Liver (tissue), 3 donors: Measurements from ENCODE around the gene PDGFC.

Experiments used
- SP1 ChIP-seq: IDR thresholded peaks from 2 replicates; pipeline ENCODE4 v1.6.1; 2018; ENCODE audit warnings: antibody characterized with exemption, mild to moderate bottlenecking
- TAF1 ChIP-seq: conservative IDR thresholded peaks from 2 replicates; pipeline ENCODE4 v1.6.1; 2016; ENCODE audit warnings: antibody characterized with exemption, mild to moderate bottlenecking
- YY1 ChIP-seq: IDR thresholded peaks from 2 replicates; pipeline ENCODE4 v1.6.1; 2016; ENCODE audit warnings: antibody characterized with exemption, mild to moderate bottlenecking
- TF ChIP-seq, protein P1 (sequence below): fragments of 150-350 bp; IDR thresholded peaks from 2 replicates; pipeline ENCODE4 v1.5.1; 2017; ENCODE audit warnings: improper control_type of control experiment, low read depth, low read length; ENCODE audit not compliant: missing input control
- TF ChIP-seq, protein P2 (sequence below): IDR thresholded peaks from 2 replicates; pipeline ENCODE4 v1.6.1; 2016; ENCODE audit warnings: antibody characterized with exemption, mild to moderate bottlenecking
- TF ChIP-seq, protein P3 (sequence below): IDR thresholded peaks from 2 replicates; pipeline ENCODE4 v1.6.1; 2016; ENCODE audit warnings: antibody characterized with exemption
- donor health status: healthy.
- donor health status: healthy.

DNA sequence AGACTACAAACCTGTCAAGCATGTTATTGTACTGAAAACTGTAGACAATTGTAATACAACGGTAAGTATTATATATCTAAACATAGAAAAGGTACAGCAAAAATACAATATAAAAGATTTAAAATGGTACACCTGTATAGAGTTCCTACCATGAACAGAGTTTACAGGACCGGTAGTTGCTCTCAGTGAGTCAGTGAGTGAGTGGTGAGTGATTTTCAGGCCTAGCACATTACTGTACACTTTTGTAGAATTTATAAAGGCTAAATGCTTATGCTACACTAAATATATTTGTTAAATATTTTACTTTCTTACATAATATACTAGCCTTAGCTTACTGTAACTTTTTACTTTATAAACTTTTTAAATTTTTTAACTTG, 37.4 kb downstream of the PDGFC start:
- TF ChIP-seq, protein P1, sequence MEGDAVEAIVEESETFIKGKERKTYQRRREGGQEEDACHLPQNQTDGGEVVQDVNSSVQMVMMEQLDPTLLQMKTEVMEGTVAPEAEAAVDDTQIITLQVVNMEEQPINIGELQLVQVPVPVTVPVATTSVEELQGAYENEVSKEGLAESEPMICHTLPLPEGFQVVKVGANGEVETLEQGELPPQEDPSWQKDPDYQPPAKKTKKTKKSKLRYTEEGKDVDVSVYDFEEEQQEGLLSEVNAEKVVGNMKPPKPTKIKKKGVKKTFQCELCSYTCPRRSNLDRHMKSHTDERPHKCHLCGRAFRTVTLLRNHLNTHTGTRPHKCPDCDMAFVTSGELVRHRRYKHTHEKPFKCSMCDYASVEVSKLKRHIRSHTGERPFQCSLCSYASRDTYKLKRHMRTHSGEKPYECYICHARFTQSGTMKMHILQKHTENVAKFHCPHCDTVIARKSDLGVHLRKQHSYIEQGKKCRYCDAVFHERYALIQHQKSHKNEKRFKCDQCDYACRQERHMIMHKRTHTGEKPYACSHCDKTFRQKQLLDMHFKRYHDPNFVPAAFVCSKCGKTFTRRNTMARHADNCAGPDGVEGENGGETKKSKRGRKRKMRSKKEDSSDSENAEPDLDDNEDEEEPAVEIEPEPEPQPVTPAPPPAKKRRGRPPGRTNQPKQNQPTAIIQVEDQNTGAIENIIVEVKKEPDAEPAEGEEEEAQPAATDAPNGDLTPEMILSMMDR: no peak
- TF ChIP-seq YY1 (no peak), TAF1 (no peak), SP1 (no peak)
- TF ChIP-seq, protein P2, sequence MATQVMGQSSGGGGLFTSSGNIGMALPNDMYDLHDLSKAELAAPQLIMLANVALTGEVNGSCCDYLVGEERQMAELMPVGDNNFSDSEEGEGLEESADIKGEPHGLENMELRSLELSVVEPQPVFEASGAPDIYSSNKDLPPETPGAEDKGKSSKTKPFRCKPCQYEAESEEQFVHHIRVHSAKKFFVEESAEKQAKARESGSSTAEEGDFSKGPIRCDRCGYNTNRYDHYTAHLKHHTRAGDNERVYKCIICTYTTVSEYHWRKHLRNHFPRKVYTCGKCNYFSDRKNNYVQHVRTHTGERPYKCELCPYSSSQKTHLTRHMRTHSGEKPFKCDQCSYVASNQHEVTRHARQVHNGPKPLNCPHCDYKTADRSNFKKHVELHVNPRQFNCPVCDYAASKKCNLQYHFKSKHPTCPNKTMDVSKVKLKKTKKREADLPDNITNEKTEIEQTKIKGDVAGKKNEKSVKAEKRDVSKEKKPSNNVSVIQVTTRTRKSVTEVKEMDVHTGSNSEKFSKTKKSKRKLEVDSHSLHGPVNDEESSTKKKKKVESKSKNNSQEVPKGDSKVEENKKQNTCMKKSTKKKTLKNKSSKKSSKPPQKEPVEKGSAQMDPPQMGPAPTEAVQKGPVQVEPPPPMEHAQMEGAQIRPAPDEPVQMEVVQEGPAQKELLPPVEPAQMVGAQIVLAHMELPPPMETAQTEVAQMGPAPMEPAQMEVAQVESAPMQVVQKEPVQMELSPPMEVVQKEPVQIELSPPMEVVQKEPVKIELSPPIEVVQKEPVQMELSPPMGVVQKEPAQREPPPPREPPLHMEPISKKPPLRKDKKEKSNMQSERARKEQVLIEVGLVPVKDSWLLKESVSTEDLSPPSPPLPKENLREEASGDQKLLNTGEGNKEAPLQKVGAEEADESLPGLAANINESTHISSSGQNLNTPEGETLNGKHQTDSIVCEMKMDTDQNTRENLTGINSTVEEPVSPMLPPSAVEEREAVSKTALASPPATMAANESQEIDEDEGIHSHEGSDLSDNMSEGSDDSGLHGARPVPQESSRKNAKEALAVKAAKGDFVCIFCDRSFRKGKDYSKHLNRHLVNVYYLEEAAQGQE: no peak
- TF ChIP-seq, protein P3, sequence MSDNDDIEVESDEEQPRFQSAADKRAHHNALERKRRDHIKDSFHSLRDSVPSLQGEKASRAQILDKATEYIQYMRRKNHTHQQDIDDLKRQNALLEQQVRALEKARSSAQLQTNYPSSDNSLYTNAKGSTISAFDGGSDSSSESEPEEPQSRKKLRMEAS: no peak
